IPS DF 6.9 (cell line): ENCODE results near the gene TMEM143.

ENCODE experiments used
- DNase-seq: peaks from one replicate; pipeline ENCODE4 v3.0.0-alpha.2; 2013; ENCODE audit warnings: low read depth, low spot score
- H3K27ac ChIP-seq: one replicate; pipeline ENCODE4 v1.5.1; 2013; ENCODE audit warnings: low read length, control low read depth
- H3K27me3 ChIP-seq: 2 replicates; pipeline ENCODE4 v1.6.1; 2013; ENCODE audit warnings: mild to moderate bottlenecking, low read length; ENCODE audit not compliant: control insufficient read depth, insufficient read depth
- H3K36me3 ChIP-seq: 2 replicates; pipeline ENCODE4 v1.6.1; 2013; ENCODE audit warnings: low read length; ENCODE audit not compliant: control insufficient read depth, insufficient read depth
- H3K4me1 ChIP-seq: 2 replicates; pipeline ENCODE4 v1.6.1; 2013; ENCODE audit warnings: low read length; ENCODE audit not compliant: control insufficient read depth, insufficient read depth
- H3K4me3 ChIP-seq: 2 replicates; pipeline ENCODE4 v1.5.1; 2013; ENCODE audit warnings: mild to moderate bottlenecking, low read length
- H3K9me3 ChIP-seq: 2 replicates; pipeline ENCODE4 v1.6.1; 2013; ENCODE audit warnings: low read length, inconsistent platforms; ENCODE audit not compliant: control insufficient read depth, insufficient read depth
- WGBS: extraction: QIAGEN DNeasy Blood & Tissue Kit; methylation state at CpG from one replicate; pipeline ENCODE4 v1.1.7; 2013; ENCODE audit warnings: mixed read lengths, missing lambda C conversion rate; ENCODE audit not compliant: insufficient read length, insufficient coverage; 5-methylcytosine and 5-hydroxymethylcytosine counted together

TMEM143 gene

DNA sequence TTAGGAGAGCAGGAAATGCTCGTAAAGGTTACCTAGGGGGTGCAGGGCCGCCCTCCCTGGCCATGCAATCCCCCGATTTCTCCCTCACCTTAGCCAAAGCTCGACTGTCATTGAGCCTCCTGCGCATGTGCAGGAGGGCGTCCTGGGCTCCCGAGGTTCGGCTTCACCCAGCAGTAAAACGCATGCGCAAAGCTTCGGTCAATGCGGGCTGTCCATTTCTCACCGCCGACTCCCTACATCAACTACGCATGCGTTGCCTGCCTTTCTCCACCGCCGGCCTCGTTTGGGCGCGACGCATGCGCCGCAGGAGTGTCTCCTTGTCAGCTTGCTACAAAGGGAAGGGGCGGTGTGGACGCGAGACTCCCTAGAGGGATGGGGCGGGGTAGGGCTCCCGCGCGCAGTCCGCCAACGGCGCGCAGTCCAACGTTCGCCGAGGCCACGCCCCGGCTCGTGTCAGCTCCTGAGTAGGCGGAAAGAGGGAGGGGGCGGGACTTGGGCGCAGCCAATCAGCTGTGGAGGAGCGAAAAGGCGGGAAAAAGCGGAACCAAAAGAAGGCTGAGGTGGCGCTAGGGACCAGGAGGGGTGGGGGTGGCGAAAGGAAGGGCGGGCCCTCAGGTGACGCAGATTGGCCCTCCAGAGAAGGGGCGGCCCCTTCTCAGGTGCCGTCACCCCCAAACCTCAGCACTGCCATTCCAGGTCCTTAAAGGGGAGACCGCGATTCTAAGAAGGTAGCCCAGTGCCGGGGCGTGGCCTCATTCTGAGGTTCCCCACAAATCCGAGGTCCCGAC lies at the start of gene TMEM143, which contains the start of gene SYNGR4:
TMEM143 (minus strand) TSS at position 131 of the 788 bp plus-strand sequence; CDS start at position 111, 20 bp downstream.
SYNGR4 (plus strand) TSS at position 558 of the 788 bp plus-strand sequence. CDS start 1,476 bp downstream, outside the sequence.
- Histone ChIP-seq H3K36me3 (no peaks in the 10 kb centered on the region), H3K27me3 (no peaks in the 10 kb centered on the region), H3K27ac (no peak within 1 kb of the TSS), H3K4me1 (peaks cover 2% of the 10 kb centered on the region; the same call in 1 of the 2 replicates), H3K4me3 (peak within 1 kb of the TSS; percentile 39; the same call in 1 of the 2 replicates), H3K9me3 (no peaks in the 10 kb centered on the region)
- WGBS, result no CpG with 5 or more reads among the region's 59 CpGs
- peak; percentile 99 for DNase-seq

DNA sequence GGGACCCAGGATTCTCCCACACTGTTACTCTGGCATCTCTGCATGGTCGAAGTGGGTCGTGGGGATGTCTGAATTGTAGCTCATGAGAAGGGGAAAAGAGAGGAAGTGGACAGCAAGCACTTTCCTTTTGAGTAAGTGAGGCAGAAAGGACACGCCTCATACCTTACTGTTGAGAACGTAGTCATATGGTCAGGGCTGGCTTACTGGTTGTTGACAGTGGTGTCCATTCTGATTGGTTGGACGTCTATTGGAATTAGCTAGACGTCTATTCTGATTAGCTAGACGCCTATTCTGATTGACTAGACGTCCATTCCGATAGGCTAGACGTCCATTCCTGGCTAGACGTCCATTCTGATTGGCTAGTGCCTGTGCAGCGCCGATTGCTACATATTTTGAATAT lies 42.1 kb upstream of the TMEM143 start:
- DNase-seq, result no peak
- Histone ChIP-seq H3K4me3 (no peak overlapping the region), H3K36me3 (no peaks in the 10 kb centered on the region; the same call in 1 of the 2 replicates), H3K9me3 (no peaks in the 10 kb centered on the region), H3K27ac (no peak overlapping the region), H3K27me3 (no peaks in the 10 kb centered on the region), H3K4me1 (no peaks in the 10 kb centered on the region; the same call in 1 of the 2 replicates)
- no CpG with 5 or more reads among the region's 13 CpGs for WGBS

DNA sequence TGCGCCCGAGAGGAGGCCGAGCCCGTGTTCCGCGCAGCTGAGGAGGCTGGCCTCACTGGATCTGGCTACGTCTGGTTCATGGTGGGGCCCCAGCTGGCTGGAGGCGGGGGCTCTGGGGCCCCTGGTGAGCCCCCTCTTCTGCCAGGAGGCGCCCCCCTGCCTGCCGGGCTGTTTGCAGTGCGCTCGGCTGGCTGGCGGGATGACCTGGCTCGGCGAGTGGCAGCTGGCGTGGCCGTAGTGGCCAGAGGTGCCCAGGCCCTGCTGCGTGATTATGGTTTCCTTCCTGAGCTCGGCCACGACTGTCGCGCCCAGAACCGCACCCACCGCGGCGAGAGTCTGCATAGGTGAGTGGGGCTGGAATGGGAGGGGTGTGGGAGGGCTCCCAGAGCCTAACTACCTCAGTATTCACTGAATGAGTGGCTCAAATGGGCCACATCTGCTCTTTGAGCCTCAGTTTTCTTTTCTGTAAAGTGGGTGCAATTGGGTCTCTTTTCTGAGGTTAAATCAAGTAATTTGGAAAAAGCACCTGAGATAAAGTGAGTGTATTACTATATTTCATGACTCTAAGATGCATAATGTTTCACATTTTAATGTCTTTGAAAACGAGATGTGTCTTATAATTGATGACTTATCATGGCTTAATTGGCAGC lies 41.4 kb upstream of the TMEM143 start:
- no peaks in the 10 kb centered on the region for H3K9me3 ChIP-seq
- H3K27me3 ChIP-seq, result no peaks in the 10 kb centered on the region
- H3K4me1 ChIP-seq, result peaks cover 2% of the 10 kb centered on the region
- no peaks in the 10 kb centered on the region; the same call in 1 of the 2 replicates for H3K36me3 ChIP-seq
- DNase-seq, result no peak
- WGBS, result no CpG with 5 or more reads among the region's 27 CpGs
- H3K4me3 ChIP-seq, result no peak overlapping the region
- H3K27ac ChIP-seq, result no peak overlapping the region

DNA sequence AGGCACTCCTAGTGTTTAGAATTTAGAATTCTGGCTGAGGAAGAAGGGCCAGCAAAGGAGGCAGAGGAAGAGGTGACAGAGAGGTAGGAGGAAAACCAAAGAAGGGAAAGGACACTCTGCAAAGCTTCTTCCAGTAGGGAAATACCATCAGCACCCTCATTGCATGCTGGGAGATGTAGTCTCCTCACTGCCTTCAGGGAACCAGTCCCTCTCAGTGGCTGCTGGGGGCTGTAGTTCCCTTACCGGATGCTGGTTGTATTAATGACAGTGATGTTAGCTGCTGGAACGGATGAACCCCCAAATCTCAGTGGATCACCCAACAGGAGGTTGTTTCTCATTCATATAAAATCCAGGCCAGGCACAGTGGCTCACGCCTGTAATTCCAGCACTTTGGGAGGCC lies 39.9 kb upstream of the TMEM143 start:
- DNase-seq, result no peak
- Histone ChIP-seq H3K27ac (no peak overlapping the region), H3K36me3 (no peaks in the 10 kb centered on the region; the same call in 1 of the 2 replicates), H3K4me3 (no peak overlapping the region), H3K9me3 (no peaks in the 10 kb centered on the region), H3K27me3 (no peaks in the 10 kb centered on the region), H3K4me1 (peaks cover 2% of the 10 kb centered on the region)
- no CpG with 5 or more reads among the region's 3 CpGs for WGBS

DNA sequence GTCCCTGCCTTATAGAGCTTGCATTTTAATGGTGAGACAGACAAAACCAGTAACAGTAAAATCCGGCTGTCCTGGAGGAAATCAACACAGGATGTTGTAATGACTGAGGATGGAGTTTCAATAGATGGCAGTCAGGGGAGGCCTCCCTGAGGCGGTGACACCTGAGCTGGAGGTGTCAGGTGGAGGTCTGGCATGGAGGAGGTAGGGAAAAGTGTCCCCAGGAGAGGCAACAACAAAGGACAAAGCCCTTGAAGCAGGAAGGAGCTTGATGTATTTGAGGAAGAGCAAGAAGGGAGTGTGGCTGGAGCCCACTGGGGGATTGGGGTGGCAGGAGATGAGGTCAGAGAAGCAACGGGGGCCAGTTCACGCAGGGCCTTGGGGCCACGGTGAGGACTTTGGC lies 37.5 kb upstream of the TMEM143 start:
- H3K27ac ChIP-seq, result no peak overlapping the region
- H3K36me3 ChIP-seq, result no peaks in the 10 kb centered on the region; the same call in 1 of the 2 replicates
- H3K4me3 ChIP-seq, result no peak overlapping the region
- no peaks in the 10 kb centered on the region for H3K9me3 ChIP-seq
- no peak for DNase-seq
- WGBS, result no CpG with 5 or more reads among the region's 5 CpGs
- H3K27me3 ChIP-seq, result peaks cover 2% of the 10 kb centered on the region; the same call in 1 of the 2 replicates
- H3K4me1 ChIP-seq, result peaks cover 3% of the 10 kb centered on the region

DNA sequence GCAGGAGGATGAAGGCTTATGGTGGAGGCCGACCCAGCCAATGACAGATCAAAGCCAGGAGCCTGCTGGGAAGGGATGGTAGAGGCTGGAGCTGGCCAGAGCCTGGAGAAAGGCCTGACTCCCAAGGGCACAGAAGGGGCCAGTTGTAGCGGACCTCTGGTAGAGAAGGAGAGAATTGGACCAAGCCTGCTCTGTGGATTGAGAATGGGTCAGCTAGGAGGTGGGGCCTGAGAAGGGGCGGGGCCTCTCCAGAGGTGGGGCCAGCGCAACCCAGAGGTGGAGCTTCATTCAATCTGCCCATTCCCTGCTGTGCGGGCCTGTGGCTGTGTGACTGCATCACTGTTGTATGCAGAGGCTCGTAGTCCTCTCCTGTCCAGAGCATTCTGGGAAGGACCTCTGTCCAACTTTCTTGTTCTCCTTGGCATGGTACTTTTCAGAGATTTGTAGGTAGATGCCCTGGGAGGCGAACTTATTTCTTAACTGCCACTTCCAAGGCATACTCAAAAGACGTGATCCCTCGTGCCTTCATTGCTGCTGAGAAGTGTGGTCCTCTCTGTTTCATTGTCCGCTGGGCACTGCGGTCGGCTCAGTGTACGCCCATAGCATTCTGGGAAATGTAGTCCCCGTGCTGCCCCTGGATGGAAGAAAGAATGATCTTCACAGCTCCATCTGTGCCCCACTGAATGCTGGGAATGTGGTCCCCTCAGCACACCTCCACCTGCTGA lies 36.4 kb upstream of the TMEM143 start:
- WGBS, result no CpG with 5 or more reads among the region's 14 CpGs
- H3K36me3 ChIP-seq, result no peaks in the 10 kb centered on the region; the same call in 1 of the 2 replicates
- peaks cover 5% of the 10 kb centered on the region; the same call in 1 of the 2 replicates for H3K27me3 ChIP-seq
- peaks cover 5% of the 10 kb centered on the region for H3K4me1 ChIP-seq
- peak overlapping the region; percentile 7; the same call in 1 of the 2 replicates for H3K4me3 ChIP-seq
- DNase-seq, result no peak
- no peaks in the 10 kb centered on the region for H3K9me3 ChIP-seq
- no peak overlapping the region for H3K27ac ChIP-seq

DNA sequence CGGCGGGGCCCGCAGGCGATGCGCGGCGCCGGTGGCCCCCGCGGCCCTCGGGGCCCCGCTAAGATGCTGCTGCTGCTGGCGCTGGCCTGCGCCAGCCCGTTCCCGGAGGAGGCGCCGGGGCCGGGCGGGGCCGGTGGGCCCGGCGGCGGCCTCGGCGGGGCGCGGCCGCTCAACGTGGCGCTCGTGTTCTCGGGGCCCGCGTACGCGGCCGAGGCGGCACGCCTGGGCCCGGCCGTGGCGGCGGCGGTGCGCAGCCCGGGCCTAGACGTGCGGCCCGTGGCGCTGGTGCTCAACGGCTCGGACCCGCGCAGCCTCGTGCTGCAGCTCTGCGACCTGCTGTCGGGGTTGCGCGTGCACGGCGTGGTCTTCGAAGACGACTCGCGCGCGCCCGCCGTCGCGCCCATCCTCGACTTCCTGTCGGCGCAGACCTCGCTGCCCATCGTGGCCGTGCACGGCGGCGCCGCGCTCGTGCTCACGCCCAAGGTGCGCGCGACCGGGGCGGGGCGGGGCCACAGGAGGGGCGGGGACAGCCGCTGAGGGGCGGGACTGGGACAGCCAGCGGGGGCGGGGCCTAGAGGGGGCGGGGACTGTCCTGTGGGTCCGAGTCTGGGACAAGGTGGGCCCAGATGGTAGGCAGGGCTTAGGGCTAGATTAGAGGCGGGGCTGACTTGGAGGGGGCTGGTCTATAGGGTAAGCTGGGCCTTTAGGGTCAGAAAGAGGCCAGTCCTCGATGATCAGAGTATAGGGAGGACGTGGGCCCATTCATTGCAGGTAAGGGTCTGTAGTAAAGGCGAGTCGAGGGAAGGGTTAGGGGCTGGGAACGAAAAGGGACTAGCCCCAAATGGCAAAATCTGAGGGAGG lies 34.9 kb upstream of the TMEM143 start:
- no CpG with 5 or more reads among the region's 104 CpGs for WGBS
- DNase-seq, result no peak

DNA sequence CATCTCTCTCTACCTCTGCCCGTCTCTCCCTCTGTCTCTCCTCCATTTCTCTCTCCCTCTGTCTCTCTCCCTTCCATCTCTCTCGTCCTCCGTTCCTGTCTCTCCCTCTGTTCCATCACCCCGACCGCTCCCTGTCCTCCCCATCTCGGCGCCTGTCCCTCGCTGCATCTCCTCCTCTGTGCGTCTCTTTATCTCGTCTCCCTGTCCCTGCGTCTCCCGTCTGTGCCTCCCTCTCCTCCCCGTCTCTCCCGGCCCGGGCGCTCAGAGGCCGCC lies 34.3 kb upstream of the TMEM143 start:
- no peak for DNase-seq
- Histone ChIP-seq H3K27me3 (peaks cover 12% of the 10 kb centered on the region; the same call in 1 of the 2 replicates), H3K4me1 (peaks cover 10% of the 10 kb centered on the region), H3K4me3 (peak overlapping the region; percentile 74), H3K27ac (no peak overlapping the region), H3K36me3 (no peaks in the 10 kb centered on the region), H3K9me3 (no peaks in the 10 kb centered on the region)
- no CpG with 5 or more reads among the region's 17 CpGs for WGBS

More for the DNA sequence above, 34.9 kb upstream of the TMEM143 start:
- H3K36me3 ChIP-seq, result no peaks in the 10 kb centered on the region
- peaks cover 12% of the 10 kb centered on the region; the same call in 1 of the 2 replicates for H3K27me3 ChIP-seq
- peak overlapping the region; percentile 74 for H3K4me3 ChIP-seq
- no peak overlapping the region for H3K27ac ChIP-seq
- H3K9me3 ChIP-seq, result no peaks in the 10 kb centered on the region
- H3K4me1 ChIP-seq, result peaks cover 10% of the 10 kb centered on the region

DNA sequence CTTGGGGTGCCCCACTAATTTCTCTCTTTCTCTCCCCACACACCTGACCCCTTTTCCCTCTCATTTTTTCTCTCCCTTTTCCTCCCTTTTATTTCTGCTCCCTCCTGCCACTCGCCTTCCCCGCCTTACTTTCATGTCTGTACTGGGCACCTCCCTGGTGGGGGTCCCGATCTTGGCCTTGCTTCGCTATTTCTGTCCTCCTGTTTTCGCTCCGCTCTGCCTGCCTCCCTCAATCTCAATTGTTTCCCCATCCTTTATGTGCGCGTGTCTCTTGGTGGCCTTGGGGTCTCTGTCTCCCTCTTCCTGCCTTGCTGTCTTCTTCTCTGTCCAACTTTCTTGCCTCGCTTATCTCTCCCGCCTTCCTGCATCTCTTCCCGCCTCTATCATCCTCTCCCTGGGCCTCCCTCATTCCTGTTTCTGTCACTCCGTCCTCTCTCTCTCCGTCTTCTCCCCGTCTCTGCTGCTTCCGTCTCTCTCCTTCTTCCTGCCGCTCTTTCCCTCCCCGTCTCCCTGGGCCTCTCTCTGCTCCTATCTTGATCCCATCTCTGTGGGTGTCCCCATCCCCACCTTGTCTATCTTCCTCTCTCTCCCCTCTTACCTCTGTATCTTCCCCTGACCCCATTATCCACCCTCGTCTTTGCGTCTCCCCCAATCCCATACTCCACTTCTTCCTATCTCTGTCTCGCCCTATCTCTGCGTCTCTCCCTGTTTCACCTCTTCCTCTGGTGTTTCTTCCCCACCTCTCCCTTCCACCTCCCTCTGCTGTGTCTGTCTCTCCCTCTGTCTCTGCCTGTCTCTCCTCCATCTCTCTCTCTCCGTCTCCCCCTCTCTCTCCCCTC lies 33.7 kb upstream of the TMEM143 start:
- peaks cover 12% of the 10 kb centered on the region; the same call in 1 of the 2 replicates for H3K27me3 ChIP-seq
- H3K4me3 ChIP-seq, result peak overlapping the region; percentile 74; the same call in 1 of the 2 replicates
- H3K4me1 ChIP-seq, result peaks cover 10% of the 10 kb centered on the region

More for the DNA sequence above, 33.7 kb upstream of the TMEM143 start:
- Histone ChIP-seq H3K36me3 (no peaks in the 10 kb centered on the region), H3K27ac (no peak overlapping the region), H3K9me3 (no peaks in the 10 kb centered on the region)
- 100% methylated on average over 3 of the region's 22 CpGs for WGBS
- no peak for DNase-seq
